MM.1S (cell line): ENCODE results near the gene SLAMF8.

Source experiments
- EZH2 ChIP-seq: fragments of 300-600 bp; sonication (generic); optimal IDR thresholded peaks from 2 replicates; pipeline ENCODE3; 2017; ENCODE audit warnings: low read depth, mild to moderate bottlenecking, antibody characterized with exemption, low read length, mixed read lengths
- EZH2phosphoT487 ChIP-seq: fragments of 300-600 bp; sonication (generic); IDR thresholded peaks from 2 replicates; pipeline ENCODE4 v1.6.1; 2018; ENCODE audit warnings: antibody characterized with exemption, low read length
- TF ChIP-seq, protein P1 (sequence below): fragments of 300-600 bp; sonication (generic); IDR thresholded peaks from 2 replicates; pipeline ENCODE4 v1.5.1; 2016; ENCODE audit warnings: antibody characterized with exemption, low read length, mixed read lengths

- TF ChIP-seq, protein P1, sequence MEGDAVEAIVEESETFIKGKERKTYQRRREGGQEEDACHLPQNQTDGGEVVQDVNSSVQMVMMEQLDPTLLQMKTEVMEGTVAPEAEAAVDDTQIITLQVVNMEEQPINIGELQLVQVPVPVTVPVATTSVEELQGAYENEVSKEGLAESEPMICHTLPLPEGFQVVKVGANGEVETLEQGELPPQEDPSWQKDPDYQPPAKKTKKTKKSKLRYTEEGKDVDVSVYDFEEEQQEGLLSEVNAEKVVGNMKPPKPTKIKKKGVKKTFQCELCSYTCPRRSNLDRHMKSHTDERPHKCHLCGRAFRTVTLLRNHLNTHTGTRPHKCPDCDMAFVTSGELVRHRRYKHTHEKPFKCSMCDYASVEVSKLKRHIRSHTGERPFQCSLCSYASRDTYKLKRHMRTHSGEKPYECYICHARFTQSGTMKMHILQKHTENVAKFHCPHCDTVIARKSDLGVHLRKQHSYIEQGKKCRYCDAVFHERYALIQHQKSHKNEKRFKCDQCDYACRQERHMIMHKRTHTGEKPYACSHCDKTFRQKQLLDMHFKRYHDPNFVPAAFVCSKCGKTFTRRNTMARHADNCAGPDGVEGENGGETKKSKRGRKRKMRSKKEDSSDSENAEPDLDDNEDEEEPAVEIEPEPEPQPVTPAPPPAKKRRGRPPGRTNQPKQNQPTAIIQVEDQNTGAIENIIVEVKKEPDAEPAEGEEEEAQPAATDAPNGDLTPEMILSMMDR = no peak
- TF ChIP-seq EZH2 = no peak
- TF ChIP-seq EZH2phosphoT487 = no peak
Observed at GRCh38 chr1:159817276-159818041, 9.2 kb upstream of the SLAMF8 start.
